SU-DHL-6 (cell line): ENCODE results near the gene LRRK1.

Experiments used
- H2AFZ ChIP-seq: fragments of 200-600 bp; sonication (generic); 2 replicates; pipeline ENCODE4 v1.6.1; 2014; ENCODE audit warnings: low read depth, mild to moderate bottlenecking, moderate library complexity, mixed read lengths, antibody characterized with exemption, low read length; ENCODE audit not compliant: severe bottlenecking
- H3F3A ChIP-seq: fragments of 200-600 bp; shearing (Covaris generic); 2 replicates; pipeline ENCODE4 v1.6.0; 2016; ENCODE audit warnings: antibody characterized with exemption, mild to moderate bottlenecking; ENCODE audit not compliant: insufficient read depth
- H3K27ac ChIP-seq: fragments of 200-600 bp; sonication (generic); 2 replicates; pipeline ENCODE4 v1.5.1; 2016; ENCODE audit warnings: low read depth, mild to moderate bottlenecking, low read length, moderate library complexity, mixed read lengths
- H3K27me3 ChIP-seq: fragments of 200-600 bp; sonication (generic), shearing (Covaris generic); 2 replicates; pipeline ENCODE4 v1.6.0; 2014; ENCODE audit warnings: mild to moderate bottlenecking, low read length
- H3K36me3 ChIP-seq: fragments of 200-600 bp; sonication (generic); 2 replicates; pipeline ENCODE4 v1.6.1; 2014; ENCODE audit warnings: mild to moderate bottlenecking, low read length, mixed read lengths
- H3K4me2 ChIP-seq: fragments of 300-600, 200-600 bp; shearing (Covaris generic), sonication (generic); 2 replicates; pipeline ENCODE4 v1.6.0; 2014; ENCODE audit warnings: low read length, low read depth, mild to moderate bottlenecking; ENCODE audit not compliant: poor library complexity, severe bottlenecking
- H3K4me3 ChIP-seq: fragments of 200-600 bp; sonication (generic); 2 replicates; pipeline ENCODE4 v1.5.1; 2014; ENCODE audit warnings: antibody characterized with exemption, low read length, mild to moderate bottlenecking, mixed read lengths; ENCODE audit not compliant: insufficient read depth, poor library complexity, severe bottlenecking
- H3K79me2 ChIP-seq: fragments of 200-600 bp; sonication (generic); 2 replicates; pipeline ENCODE4 v1.6.1; 2014; ENCODE audit warnings: mild to moderate bottlenecking, low read length, moderate library complexity; ENCODE audit not compliant: insufficient read depth
- H3K9ac ChIP-seq: fragments of 200-600 bp; sonication (generic); 2 replicates; pipeline ENCODE4 v1.7.0; 2014; ENCODE audit warnings: mild to moderate bottlenecking, low read length
- H3K9me2 ChIP-seq: fragments of 200-600 bp; sonication (generic); replicated peaks from 2 replicates; pipeline ENCODE4 v1.6.1; 2014; ENCODE audit warnings: low read length; ENCODE audit not compliant: insufficient read depth
- H3K9me3 ChIP-seq: fragments of 200-600 bp; sonication (generic); 2 replicates; pipeline ENCODE4 v1.6.1; 2014; ENCODE audit warnings: low read length, mixed read lengths; ENCODE audit not compliant: insufficient read depth
- H4K20me1 ChIP-seq: fragments of 200-600 bp; sonication (generic); 2 replicates; pipeline ENCODE4 v1.6.1; 2014; ENCODE audit warnings: low read depth, mild to moderate bottlenecking, antibody characterized with exemption, low read length, moderate library complexity, mixed read lengths
- EZH2phosphoT487 ChIP-seq: fragments of 200-600 bp; sonication (generic), shearing (Covaris generic); conservative IDR thresholded peaks from 2 replicates; pipeline ENCODE4 v1.6.1; 2018; ENCODE audit warnings: mild to moderate bottlenecking, antibody characterized with exemption, low read length, moderate library complexity, mixed read lengths
- TF ChIP-seq, protein P1 (sequence below): fragments of 200-600 bp; sonication (generic); IDR thresholded peaks from one replicate; pipeline ENCODE4 v1.5.1; 2017; ENCODE audit warnings: antibody characterized with exemption, mild to moderate bottlenecking, low read length, moderate library complexity; ENCODE audit not compliant: insufficient read depth, poor library complexity, severe bottlenecking

LRRK1 gene

DNA sequence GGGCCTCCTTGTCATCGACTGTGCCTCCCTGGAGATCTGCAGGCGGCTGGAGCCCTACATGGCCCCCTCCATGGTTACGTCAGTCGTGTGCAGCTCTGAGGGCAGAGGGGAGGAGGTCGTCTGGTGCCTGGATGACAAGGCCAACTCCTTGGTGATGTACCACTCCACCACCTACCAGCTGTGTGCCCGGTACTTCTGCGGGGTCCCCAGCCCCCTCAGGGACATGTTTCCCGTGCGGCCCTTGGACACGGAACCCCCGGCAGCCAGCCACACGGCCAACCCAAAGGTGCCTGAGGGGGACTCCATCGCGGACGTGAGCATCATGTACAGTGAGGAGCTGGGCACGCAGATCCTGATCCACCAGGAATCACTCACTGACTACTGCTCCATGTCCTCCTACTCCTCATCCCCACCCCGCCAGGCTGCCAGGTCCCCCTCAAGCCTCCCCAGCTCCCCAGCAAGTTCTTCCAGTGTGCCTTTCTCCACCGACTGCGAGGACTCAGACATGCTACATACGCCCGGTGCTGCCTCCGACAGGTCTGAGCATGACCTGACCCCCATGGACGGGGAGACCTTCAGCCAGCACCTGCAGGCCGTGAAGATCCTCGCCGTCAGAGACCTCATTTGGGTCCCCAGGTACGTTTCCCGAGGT is 146.5 kb downstream of the LRRK1 start:
- Histone ChIP-seq H3K27ac (no peak overlapping the region), H3K9me2 (no peaks in the 10 kb centered on the region), H3K9me3 (no peaks in the 10 kb centered on the region), H3K79me2 (no peaks in the 10 kb centered on the region), H3K4me3 (no peak overlapping the region), H3K4me2 (no peak overlapping the region), H3K36me3 (peaks cover 16% of the 10 kb centered on the region; the same call in 1 of the 2 replicates), H3K27me3 (no peaks in the 10 kb centered on the region), H3F3A (peaks cover 10% of the 10 kb centered on the region; the same call in 1 of the 2 replicates), H3K9ac (no peak overlapping the region), H4K20me1 (no peaks in the 10 kb centered on the region), H2AFZ (no peak overlapping the region)
- TF ChIP-seq EZH2phosphoT487: no peak
- TF ChIP-seq, protein P1, sequence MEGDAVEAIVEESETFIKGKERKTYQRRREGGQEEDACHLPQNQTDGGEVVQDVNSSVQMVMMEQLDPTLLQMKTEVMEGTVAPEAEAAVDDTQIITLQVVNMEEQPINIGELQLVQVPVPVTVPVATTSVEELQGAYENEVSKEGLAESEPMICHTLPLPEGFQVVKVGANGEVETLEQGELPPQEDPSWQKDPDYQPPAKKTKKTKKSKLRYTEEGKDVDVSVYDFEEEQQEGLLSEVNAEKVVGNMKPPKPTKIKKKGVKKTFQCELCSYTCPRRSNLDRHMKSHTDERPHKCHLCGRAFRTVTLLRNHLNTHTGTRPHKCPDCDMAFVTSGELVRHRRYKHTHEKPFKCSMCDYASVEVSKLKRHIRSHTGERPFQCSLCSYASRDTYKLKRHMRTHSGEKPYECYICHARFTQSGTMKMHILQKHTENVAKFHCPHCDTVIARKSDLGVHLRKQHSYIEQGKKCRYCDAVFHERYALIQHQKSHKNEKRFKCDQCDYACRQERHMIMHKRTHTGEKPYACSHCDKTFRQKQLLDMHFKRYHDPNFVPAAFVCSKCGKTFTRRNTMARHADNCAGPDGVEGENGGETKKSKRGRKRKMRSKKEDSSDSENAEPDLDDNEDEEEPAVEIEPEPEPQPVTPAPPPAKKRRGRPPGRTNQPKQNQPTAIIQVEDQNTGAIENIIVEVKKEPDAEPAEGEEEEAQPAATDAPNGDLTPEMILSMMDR: no peak

DNA sequence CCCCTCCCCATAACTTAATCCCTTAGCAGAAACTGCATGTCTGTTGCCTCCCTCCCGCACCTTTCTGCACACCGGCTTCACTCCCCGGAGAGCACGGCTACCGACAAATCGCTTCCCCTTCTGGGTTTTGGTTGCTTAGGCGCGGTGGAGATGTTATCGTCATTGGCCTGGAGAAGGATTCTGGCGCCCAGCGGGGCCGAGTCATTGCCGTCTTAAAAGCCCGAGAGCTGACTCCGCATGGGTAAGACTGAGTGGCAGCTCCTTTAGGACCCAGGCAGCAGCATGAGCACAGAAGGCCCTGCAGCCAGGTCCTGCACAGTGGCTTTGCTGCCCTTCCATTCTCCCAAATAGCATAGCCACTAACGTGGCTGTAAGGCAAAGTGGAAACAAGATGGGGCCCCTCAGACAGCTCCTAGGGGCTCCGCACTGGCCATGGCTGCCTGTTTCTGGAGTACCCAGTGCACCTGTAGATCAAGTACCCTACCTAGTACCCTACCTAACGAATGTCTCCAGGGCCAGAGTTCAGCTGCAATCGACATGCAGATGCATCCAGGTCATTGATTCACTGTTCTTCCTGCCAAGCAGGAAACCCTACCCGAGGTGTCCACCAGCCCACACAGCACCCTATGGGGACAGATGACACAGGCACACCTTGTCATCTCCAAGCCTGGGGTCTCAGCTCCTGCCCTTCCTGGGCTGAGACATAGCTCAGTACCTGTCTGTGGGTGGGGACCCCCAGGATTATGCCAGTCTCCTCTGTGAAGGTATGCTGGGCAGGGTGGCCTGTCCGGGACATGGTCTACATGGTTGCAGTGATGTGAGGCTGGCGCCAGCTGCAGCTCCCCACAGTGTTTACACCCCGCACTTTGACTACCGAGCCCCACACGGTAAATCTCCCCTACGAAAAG is 147.6 kb downstream of the LRRK1 start:
- H3K4me2 ChIP-seq: no peak overlapping the region

DNA sequence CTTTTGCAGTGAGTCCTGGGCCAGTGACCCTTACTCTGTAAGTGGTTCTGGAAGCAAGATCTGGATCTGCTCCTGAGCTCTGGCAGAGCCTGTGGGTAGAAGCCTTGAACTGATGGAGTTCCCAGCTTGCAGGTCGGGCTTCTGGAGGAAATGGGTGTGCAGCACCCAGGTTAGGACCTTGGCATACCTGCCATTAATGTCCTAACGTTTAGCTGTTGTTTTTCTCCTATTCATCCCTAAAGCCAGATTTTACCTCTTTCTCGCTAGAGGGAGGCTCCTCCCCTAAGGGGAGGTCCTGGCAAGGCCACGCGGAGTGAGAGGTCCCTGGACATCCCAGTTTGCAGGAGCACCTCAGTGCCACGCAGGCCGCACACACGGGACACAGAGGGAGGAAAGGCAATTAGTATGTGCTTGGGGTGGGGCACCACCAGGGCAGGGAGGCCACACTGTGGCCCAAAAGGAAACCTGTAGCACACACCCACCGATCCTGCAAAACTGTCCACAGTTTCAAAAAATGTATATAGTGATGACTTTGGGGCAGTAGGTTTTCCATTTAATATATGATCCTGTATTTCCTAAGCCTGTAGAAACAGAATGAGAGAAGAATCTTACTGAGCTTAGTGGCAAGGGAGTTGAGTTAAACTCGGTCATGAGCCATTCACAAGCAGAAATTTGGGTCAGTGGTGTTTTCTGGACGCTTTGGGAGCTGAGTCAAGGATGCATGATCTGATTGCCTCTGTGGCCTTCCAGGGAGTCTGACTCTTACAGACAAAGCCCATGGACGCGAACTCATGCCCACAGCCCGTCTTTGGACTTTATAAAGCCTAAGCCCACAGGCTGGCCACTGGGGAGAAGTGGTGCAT is 148.7 kb downstream of the LRRK1 start:
- H3K9me3 ChIP-seq: no peaks in the 10 kb centered on the region
- TF ChIP-seq, protein P1: no peak
- no peak for TF ChIP-seq EZH2phosphoT487
- no peaks in the 10 kb centered on the region for H3K9me2 ChIP-seq
- H4K20me1 ChIP-seq: no peaks in the 10 kb centered on the region
- H3K4me3 ChIP-seq: no peak overlapping the region
- no peak overlapping the region for H2AFZ ChIP-seq
- H3F3A ChIP-seq: no peaks in the 10 kb centered on the region; the same call in 1 of the 2 replicates
- no peak overlapping the region for H3K4me2 ChIP-seq
- H3K9ac ChIP-seq: no peak overlapping the region
- no peaks in the 10 kb centered on the region for H3K27me3 ChIP-seq
- H3K36me3 ChIP-seq: peaks cover 16% of the 10 kb centered on the region; the same call in 1 of the 2 replicates
- H3K27ac ChIP-seq: no peak overlapping the region
- no peaks in the 10 kb centered on the region for H3K79me2 ChIP-seq

More for the DNA sequence above, 147.6 kb downstream of the LRRK1 start:
- no peaks in the 10 kb centered on the region for H3K9me2 ChIP-seq
- no peaks in the 10 kb centered on the region for H3K79me2 ChIP-seq
- peaks cover 16% of the 10 kb centered on the region; the same call in 1 of the 2 replicates for H3K36me3 ChIP-seq
- no peaks in the 10 kb centered on the region for H3K27me3 ChIP-seq
- H2AFZ ChIP-seq: no peak overlapping the region
- peaks cover 8% of the 10 kb centered on the region; the same call in 1 of the 2 replicates for H3F3A ChIP-seq
- no peaks in the 10 kb centered on the region for H3K9me3 ChIP-seq
- H3K4me3 ChIP-seq: no peak overlapping the region
- TF ChIP-seq EZH2phosphoT487: no peak
- TF ChIP-seq, protein P1: no peak
- H3K27ac ChIP-seq: no peak overlapping the region
- no peaks in the 10 kb centered on the region for H4K20me1 ChIP-seq
- no peak overlapping the region for H3K9ac ChIP-seq
